ENCODE results near the gene KRTAP5-6.

Gene KRTAP5-6

GRCh38 chr11:1727861-1728260 lies 30.9 kb downstream of the KRTAP5-6 start:
- peak overlapping the region; percentile 85 to 96 (median 92) for H3K4me2 ChIP-seq
- peaks cover 0 to 6% (median 0%) of the 10 kb centered on the region in 11 experiments; a peak in 1 of 22 replicates for H3K27me3 ChIP-seq
- peaks cover 60 to 75% (median 68%) of the 10 kb centered on the region in 10 experiments for H3K4me1 ChIP-seq
- H4K20me1 ChIP-seq = no peaks in the 10 kb centered on the region; a peak in 1 of 22 replicates
- TF ChIP-seq Cebpa-rat (IDR thresholded peaks at IDR 0.05) = no peak
- peak overlapping the region in 2 of 11 experiments; percentile 3 to 52; a peak in 1 of 22 replicates for H3K9ac ChIP-seq
- H3K27ac ChIP-seq = peak overlapping the region in 5 of 11 experiments; percentile 36 to 64 (median 54); a peak in 7 of 22 replicates
- H3K9me3 ChIP-seq (replicated peaks in 1 of 11) = no peaks in the 10 kb centered on the region; a peak in 1 of 22 replicates
- no peak overlapping the region for H3K4me3 ChIP-seq
- no peaks in the 10 kb centered on the region for H3K36me3 ChIP-seq

GRCh38 chr11:1728301-1728700 lies 31.3 kb downstream of the KRTAP5-6 start:
- Histone ChIP-seq H3K27me3 (peaks cover 0 to 6% (median 0%) of the 10 kb centered on the region in 11 experiments; a peak in 1 of 22 replicates), H3K4me2 (peak overlapping the region; percentile 85 to 96 (median 92)), H4K20me1 (no peaks in the 10 kb centered on the region; a peak in 1 of 22 replicates), H3K27ac (peak overlapping the region in 5 of 11 experiments; percentile 36 to 64 (median 54); a peak in 7 of 22 replicates), H3K9me3 (replicated peaks in 1 of 11) (no peaks in the 10 kb centered on the region; a peak in 1 of 22 replicates), H3K4me3 (no peak overlapping the region), H3K9ac (peak overlapping the region in 2 of 11 experiments; percentile 3 to 52; a peak in 1 of 22 replicates), H3K4me1 (peaks cover 62 to 76% (median 73%) of the 10 kb centered on the region in 10 experiments), H3K36me3 (no peaks in the 10 kb centered on the region)
- TF ChIP-seq Cebpa-rat (IDR thresholded peaks at IDR 0.05) = no peak

- Histone ChIP-seq H3K36me3 (no peaks in the 10 kb centered on the region), H3K27me3 (peaks cover 0 to 6% (median 0%) of the 10 kb centered on the region in 11 experiments; a peak in 1 of 22 replicates), H3K4me1 (peaks cover 68 to 84% (median 81%) of the 10 kb centered on the region in 10 experiments), H3K9me3 (replicated peaks in 1 of 11) (no peaks in the 10 kb centered on the region; a peak in 1 of 22 replicates), H3K27ac (peak overlapping the region in 10 of 11 experiments; percentile 25 to 64 (median 54); a peak in 18 of 22 replicates), H3K4me3 (peak overlapping the region; percentile 13 to 55 (median 37); a peak in 15 of 20 replicates), H4K20me1 (no peaks in the 10 kb centered on the region; a peak in 1 of 22 replicates), H3K9ac (peak overlapping the region in 10 of 11 experiments; percentile 9 to 59 (median 42); a peak in 13 of 22 replicates), H3K4me2 (peak overlapping the region; percentile 85 to 96 (median 92))
- TF ChIP-seq Cebpa-rat (IDR thresholded peaks at IDR 0.05) = 0 out of 22 replicates have a peak, but pooled peaks of 1 of the 11 experiments have one; percentile 23
These were observed 32.1 kb downstream of the KRTAP5-6 start for GRCh38 chr11:1728931-1729691.

GRCh38 chr11:1729692-1730011 lies 32.7 kb downstream of the KRTAP5-6 start:
- H3K36me3 ChIP-seq = no peaks in the 10 kb centered on the region
- no peaks in the 10 kb centered on the region; a peak in 1 of 22 replicates for H3K9me3 ChIP-seq (replicated peaks in 1 of 11)
- no peak for TF ChIP-seq Cebpa-rat (IDR thresholded peaks at IDR 0.05)
- no peaks in the 10 kb centered on the region; a peak in 1 of 22 replicates for H4K20me1 ChIP-seq
- H3K9ac ChIP-seq = peak overlapping the region in 5 of 11 experiments; percentile 33 to 59 (median 41); a peak in 6 of 22 replicates
- peaks cover 0 to 6% (median 0%) of the 10 kb centered on the region in 11 experiments; a peak in 1 of 22 replicates for H3K27me3 ChIP-seq
- peak overlapping the region in 4 of 10 experiments; percentile 20 to 48 (median 42); a peak in 4 of 20 replicates for H3K4me3 ChIP-seq
- H3K27ac ChIP-seq = peak overlapping the region in 10 of 11 experiments; percentile 18 to 64 (median 52); a peak in 15 of 22 replicates
- peaks cover 73 to 89% (median 86%) of the 10 kb centered on the region in 10 experiments for H3K4me1 ChIP-seq
- peak overlapping the region; percentile 85 to 96 (median 92) for H3K4me2 ChIP-seq

- TF ChIP-seq Cebpa-rat (IDR thresholded peaks at IDR 0.05) = no peak
- no peaks in the 10 kb centered on the region; a peak in 1 of 22 replicates for H4K20me1 ChIP-seq
- H3K27ac ChIP-seq = peak overlapping the region in 9 of 11 experiments; percentile 18 to 64 (median 55); a peak in 13 of 22 replicates
- no peaks in the 10 kb centered on the region for H3K36me3 ChIP-seq
- H3K4me1 ChIP-seq = peaks cover 76 to 94% (median 91%) of the 10 kb centered on the region in 10 experiments
- H3K4me3 ChIP-seq = no peak overlapping the region
- peaks cover 0 to 6% (median 0%) of the 10 kb centered on the region in 11 experiments; a peak in 1 of 22 replicates for H3K27me3 ChIP-seq
- H3K4me2 ChIP-seq = peak overlapping the region; percentile 85 to 96 (median 92)
- peaks cover 0 to 3% (median 0%) of the 10 kb centered on the region in 11 experiments; a peak in 5 of 22 replicates for H3K9me3 ChIP-seq (replicated peaks in 1 of 11)
- H3K9ac ChIP-seq = peak overlapping the region in 5 of 11 experiments; percentile 6 to 59 (median 35); a peak in 4 of 22 replicates
These were observed 33.1 kb downstream of the KRTAP5-6 start for GRCh38 chr11:1730059-1730629.

GRCh38 chr11:1731451-1732059 lies 34.6 kb downstream of the KRTAP5-6 start:
- no peak for TF ChIP-seq Cebpa-rat (IDR thresholded peaks at IDR 0.05)
- Histone ChIP-seq H3K27ac (no peak overlapping the region), H3K4me2 (peak overlapping the region in 9 of 11 experiments; percentile 81 to 96 (median 92); a peak in 16 of 22 replicates), H3K9me3 (replicated peaks in 1 of 11) (peaks cover 8 to 16% (median 14%) of the 10 kb centered on the region in 11 experiments), H3K4me3 (no peak overlapping the region), H3K36me3 (no peaks in the 10 kb centered on the region), H4K20me1 (no peaks in the 10 kb centered on the region; a peak in 1 of 22 replicates), H3K4me1 (peaks cover 71 to 88% (median 87%) of the 10 kb centered on the region in 10 experiments), H3K9ac (no peak overlapping the region), H3K27me3 (peaks cover 0 to 6% (median 0%) of the 10 kb centered on the region in 11 experiments; a peak in 1 of 22 replicates)

GRCh38 chr11:1732418-1733008 lies 35.5 kb downstream of the KRTAP5-6 start:
- Histone ChIP-seq H3K4me2 (peak overlapping the region; percentile 67 to 96 (median 89)), H3K4me1 (peaks cover 61 to 79% (median 78%) of the 10 kb centered on the region in 10 experiments), H3K27me3 (peaks cover 0 to 6% (median 0%) of the 10 kb centered on the region in 11 experiments; a peak in 1 of 22 replicates), H3K36me3 (no peaks in the 10 kb centered on the region), H4K20me1 (no peaks in the 10 kb centered on the region; a peak in 1 of 22 replicates), H3K9me3 (replicated peaks in 1 of 11) (peaks cover 18 to 26% (median 23%) of the 10 kb centered on the region in 11 experiments), H3K27ac (no peak overlapping the region), H3K9ac (no peak overlapping the region), H3K4me3 (no peak overlapping the region)
- no peak for TF ChIP-seq Cebpa-rat (IDR thresholded peaks at IDR 0.05)
